A673 (cell line): ENCODE data around the gene EPHA6. TPM values are rescaled to one million over a fixed set of nuclear protein-coding genes. Genes with fewer than 3 reads are reported as not detected.

Experiments used
- BruUV-seq: library from RNA; stranded (reverse); fragments of 400-500 nt; replicated peaks from 2 replicates; lab custom pipeline; 2021; lab: Mats Ljungman, UMichigan
- CTCF ChIA-PET: fragments of 300-600 bp; sonication (Branson Sonifier 250); formaldehyde crosslinking; loops from one replicate; lab custom pipeline; 2022; ENCODE audit warnings: antibody characterized with exemption; lab: Charles Lee
- POLR2A ChIA-PET: fragments of 300-600 bp; sonication (Branson Sonifier 250); formaldehyde crosslinking; loops from one replicate; lab custom pipeline; 2022; ENCODE audit warnings: antibody characterized with exemption; ENCODE audit not compliant: low non-redundant PET; lab: Charles Lee
- DNase-seq: peaks from one replicate; pipeline ENCODE4 v3.0.0-alpha.2; 2015; ENCODE audit warnings: low spot score
- H3K27ac ChIP-seq: fragments of 200-600 bp; sonication (generic); 2 replicates; pipeline ENCODE4 v1.5.1; 2016; ENCODE audit warnings: mixed run types, low read depth, mild to moderate bottlenecking, mixed read lengths, antibody characterized with exemption, low read length; ENCODE audit not compliant: poor library complexity, severe bottlenecking
- H3K27me3 ChIP-seq: fragments of 200-600 bp; sonication (generic); replicated peaks from 2 replicates; pipeline ENCODE4 v1.6.1; 2017; ENCODE audit warnings: mixed run types, low read depth, mild to moderate bottlenecking, mixed read lengths, antibody characterized with exemption, low read length; ENCODE audit not compliant: insufficient read depth, poor library complexity
- H3K36me3 ChIP-seq: fragments of 200-600 bp; sonication (generic); 2 replicates; pipeline ENCODE4 v1.6.1; 2016; ENCODE audit warnings: mixed run types, mild to moderate bottlenecking, mixed read lengths, antibody characterized with exemption, low read length; ENCODE audit not compliant: insufficient read depth, poor library complexity, severe bottlenecking
- H3K4me1 ChIP-seq: fragments of 200-600 bp; sonication (generic); 2 replicates; pipeline ENCODE4 v1.6.1; 2017; ENCODE audit warnings: mixed run types, mild to moderate bottlenecking, mixed read lengths, antibody characterized with exemption, low read length; ENCODE audit not compliant: insufficient read depth, poor library complexity, severe bottlenecking
- H3K4me3 ChIP-seq: fragments of 200-600 bp; sonication (generic); 2 replicates; pipeline ENCODE4 v1.5.1; 2016; ENCODE audit warnings: low read depth, mixed run types, mild to moderate bottlenecking, mixed read lengths, low read length; ENCODE audit not compliant: poor library complexity, severe bottlenecking
- H3K9me3 ChIP-seq: fragments of 200-600 bp; sonication (generic); 2 replicates; pipeline ENCODE4 v1.6.1; 2016; ENCODE audit warnings: mixed run types, low read depth, mild to moderate bottlenecking, mixed read lengths, antibody characterized with exemption, low read length; ENCODE audit not compliant: poor library complexity, severe bottlenecking
- EZH2 ChIP-seq: fragments of 200-600 bp; sonication (generic); IDR thresholded peaks from 2 replicates; pipeline ENCODE4 v1.6.1; 2017; ENCODE audit warnings: borderline replicate concordance, low read depth, mild to moderate bottlenecking, mixed read lengths, antibody characterized with exemption, low read length; ENCODE audit not compliant: poor library complexity, severe bottlenecking
- intact Hi-C: fragments of 100-400 bp; cut with micrococcal nuclease; formaldehyde crosslinking; loops from one replicate; pipeline ENCODE4 v1.10.0; 2022; ENCODE audit not compliant: unreplicated experiment
- total RNA-seq: library from RNA; stranded (reverse); gene quantifications from 2 replicates; pipeline ENCODE4 v1.2.3, GENCODE V29; 2021
- TF ChIP-seq, protein P1 (sequence below): fragments of 300-800, 200-600 bp; sonication (generic); conservative IDR thresholded peaks from 2 replicates; pipeline ENCODE4 v1.5.1; 2017; ENCODE audit warnings: low read depth, mild to moderate bottlenecking, antibody characterized with exemption, low read length, moderate library complexity, mixed read lengths

The EPHA6 gene
- total RNA-seq, 1 experiment from 2014 or later = not detected

GRCh38 chr3:97259263-97259662 is 444.9 kb downstream of the EPHA6 start:
- Histone ChIP-seq H3K27me3 (no peaks in the 10 kb centered on the region), H3K4me1 (no peaks in the 10 kb centered on the region), H3K9me3 (peaks cover 2% of the 10 kb centered on the region), H3K36me3 (no peaks in the 10 kb centered on the region), H3K4me3 (no peak overlapping the region), H3K27ac (no peak overlapping the region)
- TF ChIP-seq, protein P1, sequence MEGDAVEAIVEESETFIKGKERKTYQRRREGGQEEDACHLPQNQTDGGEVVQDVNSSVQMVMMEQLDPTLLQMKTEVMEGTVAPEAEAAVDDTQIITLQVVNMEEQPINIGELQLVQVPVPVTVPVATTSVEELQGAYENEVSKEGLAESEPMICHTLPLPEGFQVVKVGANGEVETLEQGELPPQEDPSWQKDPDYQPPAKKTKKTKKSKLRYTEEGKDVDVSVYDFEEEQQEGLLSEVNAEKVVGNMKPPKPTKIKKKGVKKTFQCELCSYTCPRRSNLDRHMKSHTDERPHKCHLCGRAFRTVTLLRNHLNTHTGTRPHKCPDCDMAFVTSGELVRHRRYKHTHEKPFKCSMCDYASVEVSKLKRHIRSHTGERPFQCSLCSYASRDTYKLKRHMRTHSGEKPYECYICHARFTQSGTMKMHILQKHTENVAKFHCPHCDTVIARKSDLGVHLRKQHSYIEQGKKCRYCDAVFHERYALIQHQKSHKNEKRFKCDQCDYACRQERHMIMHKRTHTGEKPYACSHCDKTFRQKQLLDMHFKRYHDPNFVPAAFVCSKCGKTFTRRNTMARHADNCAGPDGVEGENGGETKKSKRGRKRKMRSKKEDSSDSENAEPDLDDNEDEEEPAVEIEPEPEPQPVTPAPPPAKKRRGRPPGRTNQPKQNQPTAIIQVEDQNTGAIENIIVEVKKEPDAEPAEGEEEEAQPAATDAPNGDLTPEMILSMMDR = no peak
- no peak for TF ChIP-seq EZH2
- POLR2A ChIA-PET = no interaction called here
- intact Hi-C loops = no loop called here
- BruUV-seq = no TSS peak
- no peak for DNase-seq
- CTCF ChIA-PET = no interaction called here

- TF ChIP-seq EZH2 = no peak
- TF ChIP-seq, protein P1 = no peak
- Histone ChIP-seq H3K36me3 (no peaks in the 10 kb centered on the region), H3K4me3 (no peak overlapping the region), H3K27me3 (no peaks in the 10 kb centered on the region), H3K27ac (no peak overlapping the region), H3K4me1 (no peaks in the 10 kb centered on the region), H3K9me3 (no peaks in the 10 kb centered on the region)
- intact Hi-C loops = loop anchor here (10.0 kb wide), 1 partner anchor 59 kb away; no protein-coding TSS in a partner anchor
- ChIA-PET CTCF (no interaction called here), POLR2A (no interaction called here)
- BruUV-seq = no TSS peak
- DNase-seq = no peak
These were observed 449.8 kb downstream of the EPHA6 start for GRCh38 chr3:97264180-97264579.

GRCh38 chr3:97265237-97266005 is 451.0 kb downstream of the EPHA6 start:
- DNase-seq = no peak
- no peaks in the 10 kb centered on the region for H3K9me3 ChIP-seq
- intact Hi-C loops = loop anchor here (10.0 kb wide), 1 partner anchor 61 kb away; no protein-coding TSS in a partner anchor
- H3K4me3 ChIP-seq = no peak overlapping the region
- H3K4me1 ChIP-seq = no peaks in the 10 kb centered on the region
- POLR2A ChIA-PET = no interaction called here
- CTCF ChIA-PET = no interaction called here
- no peaks in the 10 kb centered on the region for H3K36me3 ChIP-seq
- no peak overlapping the region for H3K27ac ChIP-seq
- no peaks in the 10 kb centered on the region for H3K27me3 ChIP-seq
- BruUV-seq = no TSS peak
- TF ChIP-seq, protein P1 = no peak
- TF ChIP-seq EZH2 = no peak
